ENCODE data around the gene TRAM2. TPM values are rescaled to one million over a fixed set of nuclear protein-coding genes. Genes with fewer than 3 reads are reported as not detected.

Gene TRAM2
- total RNA-seq, 4 donors from 2014 or later: 21.3 to 27.5 (median 23.7) TPM

- Histone ChIP-seq H3K9me3 (no peaks in the 10 kb centered on the region), H3K4me3 (no peak overlapping the region), H3K27ac (no peak overlapping the region), H3K4me1 (peaks cover 0 to 12% (median 0%) of the 10 kb centered on the region in 4 donors), H3K27me3 (no peaks in the 10 kb centered on the region), H3K36me3 (peaks cover 0 to 4% (median 0%) of the 10 kb centered on the region in 3 donors)
- WGBS, 2 donors: 47 to 49% methylated on average over 8 of the region's 8 CpGs
- DNase-seq (ENCODE audit: low spot score in 2 of 2): no peak
- TF ChIP-seq CTCF (IDR thresholded peaks at IDR 0.05) (no peak), EP300 (IDR thresholded peaks at IDR 0.05) (no peak), POLR2A (IDR thresholded peaks at IDR 0.05) (no peak)
These were observed 11.3 kb upstream of the TRAM2 start for GRCh38 chr6:52588087-52588709.

- no peaks in the 10 kb centered on the region for H3K27me3 ChIP-seq
- 95 to 97% methylated on average over 3 of the region's 3 CpGs for WGBS, 2 donors
These were observed 10.1 kb upstream of the TRAM2 start for GRCh38 chr6:52587001-52587400.

GRCh38 chr6:52584203-52584602, 7.3 kb upstream of the TRAM2 start:
- Histone ChIP-seq H3K4me3 (no peak overlapping the region), H3K9me3 (no peaks in the 10 kb centered on the region), H3K36me3 (peaks cover 0 to 29% (median 0%) of the 10 kb centered on the region in 3 donors), H3K27me3 (no peaks in the 10 kb centered on the region), H3K4me1 (peaks cover 0 to 12% (median 0%) of the 10 kb centered on the region in 4 donors), H3K27ac (no peak overlapping the region)
- 92 to 98% methylated on average over 3 of the region's 3 CpGs for WGBS, 2 donors
- TF ChIP-seq CTCF (IDR thresholded peaks at IDR 0.05): no peak
- TF ChIP-seq EP300 (IDR thresholded peaks at IDR 0.05): no peak
- TF ChIP-seq POLR2A (IDR thresholded peaks at IDR 0.05): no peak
- no peak for DNase-seq (ENCODE audit: low spot score in 2 of 2)

More at GRCh38 chr6:52587001-52587400, 10.1 kb upstream of the TRAM2 start:
- Histone ChIP-seq H3K27ac (no peak overlapping the region), H3K4me1 (peaks cover 0 to 12% (median 0%) of the 10 kb centered on the region in 4 donors), H3K36me3 (peaks cover 0 to 15% (median 0%) of the 10 kb centered on the region in 3 donors), H3K9me3 (no peaks in the 10 kb centered on the region), H3K4me3 (no peak overlapping the region)
- TF ChIP-seq POLR2A (IDR thresholded peaks at IDR 0.05) (no peak), EP300 (IDR thresholded peaks at IDR 0.05) (no peak), CTCF (IDR thresholded peaks at IDR 0.05) (no peak)
- DNase-seq (ENCODE audit: low spot score in 2 of 2): no peak

GRCh38 chr6:52582996-52583395, 6.1 kb upstream of the TRAM2 start:
- TF ChIP-seq POLR2A (IDR thresholded peaks at IDR 0.05) (no peak), EP300 (IDR thresholded peaks at IDR 0.05) (no peak)
- DNase-seq (ENCODE audit: low spot score in 2 of 2): no peak
- H3K9me3 ChIP-seq: no peaks in the 10 kb centered on the region
- no peak overlapping the region for H3K4me3 ChIP-seq
- H3K4me1 ChIP-seq: peaks cover 0 to 9% (median 3%) of the 10 kb centered on the region in 4 donors
- H3K27me3 ChIP-seq: no peaks in the 10 kb centered on the region
- 92 to 94% methylated on average over 6 of the region's 6 CpGs for WGBS, 2 donors
- H3K27ac ChIP-seq: no peak overlapping the region
- H3K36me3 ChIP-seq: peaks cover 0 to 29% (median 0%) of the 10 kb centered on the region in 3 donors

GRCh38 chr6:52582446-52582845, 5.6 kb upstream of the TRAM2 start:
- Histone ChIP-seq H3K4me1 (peaks cover 0 to 11% (median 3%) of the 10 kb centered on the region in 4 donors), H3K36me3 (peaks cover 0 to 29% (median 0%) of the 10 kb centered on the region in 3 donors), H3K27ac (no peak overlapping the region), H3K4me3 (no peak overlapping the region), H3K9me3 (no peaks in the 10 kb centered on the region), H3K27me3 (no peaks in the 10 kb centered on the region)
- TF ChIP-seq CTCF (IDR thresholded peaks at IDR 0.05) (no peak), POLR2A (IDR thresholded peaks at IDR 0.05) (no peak), EP300 (IDR thresholded peaks at IDR 0.05) (no peak)
- DNase-seq (ENCODE audit: low spot score in 2 of 2): no peak
- 91 to 92% methylated on average over 3 of the region's 3 CpGs for whole genome bisulfite sequencing, 2 donors

Measured in tibial nerve (tissue), 4 donors.